ENCODE results near the gene VCL.

- TF ChIP-seq CTCF (IDR thresholded peaks at IDR 0.05) (no peak), POLR2A (IDR thresholded peaks at IDR 0.05) (no peak)
Observed at GRCh38 chr10:73962386-73962785, 35.5 kb upstream of the VCL start.
